ENCODE data around the gene CCDC146. TPM values are rescaled to one million over a fixed set of nuclear protein-coding genes. Genes with fewer than 3 reads are reported as not detected.

The CCDC146 gene
- total and polyA plus RNA-seq, 10 of the 15 experiments (the other 5 are each of a cell fraction or from before 2014, with no cell fraction given): 0.28 to 5.3 (median 1.3) TPM

GRCh38 chr7:77282897-77283296 lies 160.5 kb downstream of the CCDC146 start:
- Histone ChIP-seq H4K20me1 (ENCODE audit: control insufficient read depth, insufficient read depth) (no peaks in the 10 kb centered on the region), H3K79me2 (ENCODE audit: control insufficient read depth, insufficient read depth, low read length) (no peaks in the 10 kb centered on the region), H3K27ac (ENCODE audit: control insufficient read depth, insufficient read depth) (no peak overlapping the region), H3K4me3 (no peak overlapping the region), H3K4me2 (ENCODE audit: control insufficient read depth, insufficient read depth) (no peak overlapping the region), H3K36me3 (ENCODE audit: control insufficient read depth in 2 of 2, insufficient read depth in 2 of 2, low read length in 1 of 2) (no peaks in the 10 kb centered on the region), H3K4me1 (ENCODE audit: control insufficient read depth, insufficient read depth, low read length) (no peaks in the 10 kb centered on the region), H2AFZ (ENCODE audit: control insufficient read depth, low read depth, low read length) (no peak overlapping the region), H3K9ac (ENCODE audit: control insufficient read depth, insufficient read depth, low read length) (no peak overlapping the region), H3K27me3 (replicated peaks in 1 of 2; ENCODE audit: control insufficient read depth in 2 of 2, insufficient read depth in 2 of 2, low read length in 1 of 2) (no peaks in the 10 kb centered on the region), H3K9me3 (replicated peaks; ENCODE audit: control insufficient read depth, insufficient read depth, low read length) (no peaks in the 10 kb centered on the region)
- intact Hi-C loops (cut with micrococcal nuclease; ENCODE audit: unreplicated experiment) (no loop called here), in situ Hi-C loops (cut with MboI) (no loop called here)
- BruUV-seq (replicated peaks): no TSS peak
- ChIA-PET SMC1A (ENCODE audit: uncharacterized antibody, unreplicated experiment) (no interaction called here), POLR2A (no interaction called here), CTCF (no interaction called here), RAD21 (ENCODE audit: unreplicated experiment) (interaction anchor here (1.0 kb wide), 2 partner anchors 28 to 45 kb away, joined by 3 to 4 read pairs; no protein-coding TSS in a partner anchor)
- ATAC-seq (no peak), DNase-seq (ENCODE audit: low read depth, low spot score) (no peak), FAIRE-seq (no peak)
- no peak for TF ChIP-seq ZNF687 (IDR thresholded peaks at IDR 0.05)
- TF ChIP-seq, protein P1, sequence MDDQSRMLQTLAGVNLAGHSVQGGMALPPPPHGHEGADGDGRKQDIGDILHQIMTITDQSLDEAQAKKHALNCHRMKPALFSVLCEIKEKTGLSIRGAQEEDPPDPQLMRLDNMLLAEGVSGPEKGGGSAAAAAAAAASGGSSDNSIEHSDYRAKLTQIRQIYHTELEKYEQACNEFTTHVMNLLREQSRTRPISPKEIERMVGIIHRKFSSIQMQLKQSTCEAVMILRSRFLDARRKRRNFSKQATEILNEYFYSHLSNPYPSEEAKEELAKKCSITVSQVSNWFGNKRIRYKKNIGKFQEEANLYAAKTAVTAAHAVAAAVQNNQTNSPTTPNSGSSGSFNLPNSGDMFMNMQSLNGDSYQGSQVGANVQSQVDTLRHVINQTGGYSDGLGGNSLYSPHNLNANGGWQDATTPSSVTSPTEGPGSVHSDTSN (IDR thresholded peaks at IDR 0.05; ENCODE audit: insufficient replicate concordance, low read depth, low read length): no peak
- no peak for TF ChIP-seq NR2C2 (IDR thresholded peaks at IDR 0.05; ENCODE audit: borderline replicate concordance, control insufficient read depth, insufficient read length, low read depth)
- TF ChIP-seq BMI1 (IDR thresholded peaks at IDR 0.05; ENCODE audit: borderline replicate concordance): no peak
- TF ChIP-seq, protein P2, sequence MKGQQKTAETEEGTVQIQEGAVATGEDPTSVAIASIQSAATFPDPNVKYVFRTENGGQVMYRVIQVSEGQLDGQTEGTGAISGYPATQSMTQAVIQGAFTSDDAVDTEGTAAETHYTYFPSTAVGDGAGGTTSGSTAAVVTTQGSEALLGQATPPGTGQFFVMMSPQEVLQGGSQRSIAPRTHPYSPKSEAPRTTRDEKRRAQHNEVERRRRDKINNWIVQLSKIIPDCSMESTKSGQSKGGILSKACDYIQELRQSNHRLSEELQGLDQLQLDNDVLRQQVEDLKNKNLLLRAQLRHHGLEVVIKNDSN (IDR thresholded peaks at IDR 0.05; ENCODE audit: borderline replicate concordance, extremely low read length, insufficient read depth, low read depth, low read length): no peak
- TF ChIP-seq TCF7 (IDR thresholded peaks at IDR 0.05; ENCODE audit: borderline replicate concordance): no peak
- TF ChIP-seq CUX1 (IDR thresholded peaks at IDR 0.05; ENCODE audit: insufficient replicate concordance, low read depth, low read length): no peak
- no peak for TF ChIP-seq NFYB (IDR thresholded peaks at IDR 0.05; ENCODE audit: insufficient read depth, low read depth, low read length)
- 85% methylated on average over 1 of the region's 1 CpG for WGBS (ENCODE audit: insufficient coverage, insufficient replicate concordance, low lambda C conversion rate, missing lambda C conversion rate)

Data from GM12878 (cell line).